Measurements from ENCODE around the gene ARHGAP11A. TPM values are rescaled to one million over a fixed set of nuclear protein-coding genes. Genes with fewer than 3 reads are reported as not detected.

Gene ARHGAP11A
- total RNA-seq, 1 experiment from 2014 or later = 102 TPM

GRCh38 chr15:32670623-32671022, 55.3 kb downstream of the ARHGAP11A start:
- no TSS peak for BruUV-seq (replicated peaks)
- H2AFZ ChIP-seq (ENCODE audit: low read depth, low read length, poor library complexity, severe bottlenecking) = no peak overlapping the region
- H3K79me2 ChIP-seq (ENCODE audit: insufficient read depth, low read length) = no peaks in the 10 kb centered on the region
- ATAC-seq (no peak), DNase-seq (ENCODE audit: low read depth, low spot score) (no peak)
- no peak overlapping the region for H3K4me2 ChIP-seq (ENCODE audit: low read length)
- H3K27ac ChIP-seq (ENCODE audit: low read depth, low read length) = no peak overlapping the region
- no peak overlapping the region for H3K9ac ChIP-seq (ENCODE audit: low read length)
- no peaks in the 10 kb centered on the region for H3K9me3 ChIP-seq (ENCODE audit: control insufficient read depth in 1 of 2, insufficient read depth in 1 of 2, low read depth in 1 of 2, low read length in 2 of 2)
- no peak overlapping the region for H3K4me3 ChIP-seq (replicated peaks in 1 of 2; ENCODE audit: low read depth in 1 of 2, low read length in 2 of 2)
- no peaks in the 10 kb centered on the region for H3K27me3 ChIP-seq (ENCODE audit: insufficient read depth, low read length)
- no peak for TF ChIP-seq EZH2phosphoT487 (IDR thresholded peaks at IDR 0.05; ENCODE audit: borderline replicate concordance)
- TF ChIP-seq ELF1 (IDR thresholded peaks at IDR 0.05; ENCODE audit: borderline replicate concordance, low read depth) = no peak
- TF ChIP-seq REST (IDR thresholded peaks at IDR 0.05; ENCODE audit: low read depth) = no peak
- TF ChIP-seq JUND (IDR thresholded peaks at IDR 0.05) = no peak
- no peak for TF ChIP-seq ATF3 (IDR thresholded peaks at IDR 0.05)
- no peak for TF ChIP-seq SP1 (IDR thresholded peaks at IDR 0.05; ENCODE audit: low read depth)
- no peak for TF ChIP-seq ZFX (IDR thresholded peaks at IDR 0.05)
- no peak for TF ChIP-seq POLR2A (IDR thresholded peaks at IDR 0.05; ENCODE audit: borderline replicate concordance, extremely low read depth, insufficient read depth, insufficient read length)
- no peak for TF ChIP-seq MAX (IDR thresholded peaks at IDR 0.05)
- peaks cover 0 to 2% of the 10 kb centered on the region in 2 experiments; a peak in 1 of 4 replicates for H3K36me3 ChIP-seq (ENCODE audit: control insufficient read depth in 1 of 2, insufficient read depth in 2 of 2, low read length in 2 of 2)
- intact Hi-C loops (cut with micrococcal nuclease) = no loop called here
- no peaks in the 10 kb centered on the region for H3K9me2 ChIP-seq (ENCODE audit: insufficient read depth)
- H4K20me1 ChIP-seq (ENCODE audit: insufficient read depth) = no peaks in the 10 kb centered on the region
- RAD21 ChIA-PET (ENCODE audit: low non-redundant PET in 1 of 2, low total read pairs in 2 of 2, uncharacterized antibody in 2 of 2, unreplicated experiment in 2 of 2) = no interaction called here
- no peaks in the 10 kb centered on the region for H3K4me1 ChIP-seq (ENCODE audit: control insufficient read depth in 1 of 2, insufficient read depth in 2 of 2, low read length in 2 of 2)
- CTCF ChIA-PET = interaction anchor here (1.1 to 1.4 kb wide), 2 partner anchors 8 to 286 kb away, joined by 3 to 5 read pairs; no protein-coding TSS in a partner anchor
- POLR2A ChIA-PET = no interaction called here

Measured in HCT116 (cell line).